Right renal cortex interstitium (tissue), 3 donors: Measurements from ENCODE around the gene PCDHA1. TPM values are rescaled to one million over a fixed set of nuclear protein-coding genes. Genes with fewer than 3 reads are reported as not detected.
"Not testable (repeated sequence)": the region's sequence is repeated elsewhere in the genome, so short reads cannot be mapped to it uniquely, and the experiment has no call there.

Source experiments
- DNase-seq, 3 donors: peaks; one replicate each; pipeline ENCODE4 v3.0.0-alpha.2; 2013; ENCODE audit warnings: low read depth in 3 of 3, low spot score in 2 of 3
- polyA plus RNA-seq, 3 donors: library from polyadenylated mRNA; unstranded; fragments of 120-200 nt; gene quantifications; one replicate each; pipeline ENCODE4 v1.2.1, GENCODE V29; 2013; ENCODE audit not compliant: insufficient read length in 3 of 3

Gene PCDHA1
- polyA plus RNA-seq, 3 donors = 0.06 to 0.08 TPM; not detected in 1

GRCh38 chr5:140806834-140807775 is 21.2 kb downstream of the PCDHA1 start, which contains the start of gene PCDHA4:
Gene PCDHA4 (plus strand): TSS chr5:140807068.
- DNase-seq = no peak

- DNase-seq = not testable (repeated sequence)
Observed at GRCh38 chr5:140808241-140808888, 22.4 kb downstream of the PCDHA1 start.

- DNase-seq = no peak
Observed at GRCh38 chr5:140808889-140809291, 22.9 kb downstream of the PCDHA1 start.

GRCh38 chr5:140821375-140822280 is 35.7 kb downstream of the PCDHA1 start, which contains the start of gene PCDHA5:
Gene PCDHA5 (plus strand): TSS chr5:140821613.
- no peak for DNase-seq

- DNase-seq = no peak
Observed at GRCh38 chr5:140822281-140822629, 36.3 kb downstream of the PCDHA1 start.

- not testable (repeated sequence) for DNase-seq
Observed at GRCh38 chr5:140822969-140823368, 37.0 kb downstream of the PCDHA1 start.

GRCh38 chr5:140823475-140823874 is 37.5 kb downstream of the PCDHA1 start:
- DNase-seq = no peak

GRCh38 chr5:140827704-140828361 is 41.9 kb downstream of the PCDHA1 start, which contains the start of gene PCDHA6:
Gene PCDHA6 (plus strand): TSS chr5:140827960. CDS start chr5:140828092, 132 bp downstream.
- DNase-seq = no peak

- DNase-seq = no peak
Observed at GRCh38 chr5:140828362-140828737, 42.4 kb downstream of the PCDHA1 start.

- not testable (repeated sequence) for DNase-seq
Observed at GRCh38 chr5:140829511-140830501, 43.9 kb downstream of the PCDHA1 start.

- DNase-seq = no peak
Observed at GRCh38 chr5:140833993-140834392, 48.1 kb downstream of the PCDHA1 start, which contains the start of gene PCDHA7. Gene PCDHA7 (plus strand): TSS chr5:140834269. CDS start chr5:140834384, 115 bp downstream.

GRCh38 chr5:140834439-140835008 is 48.6 kb downstream of the PCDHA1 start:
- not testable (repeated sequence) for DNase-seq

- no peak for DNase-seq
Observed at GRCh38 chr5:140835622-140836510, 49.9 kb downstream of the PCDHA1 start.

- no peak for DNase-seq
Observed at GRCh38 chr5:140840978-140841962, 55.3 kb downstream of the PCDHA1 start, which contains the start of gene PCDHA8. Gene PCDHA8 (plus strand): TSS chr5:140841187. CDS start chr5:140841322, 135 bp downstream.

- no peak for DNase-seq
Observed at GRCh38 chr5:140842798-140843733, 57.1 kb downstream of the PCDHA1 start.
